Mesothelial cell of epicardium (in vitro differentiated cells): ENCODE data around the gene ARHGEF3. TPM values are rescaled to one million over a fixed set of nuclear protein-coding genes. Genes with fewer than 3 reads are reported as not detected.

Source experiments
- DNase-seq, 2 experiments: peaks; one replicate each; pipeline ENCODE4 v3.0.0; 2021; ENCODE audit warnings: low spot score in 2 of 2; ENCODE audit not compliant: unreplicated experiment in 2 of 2
- H3K27ac Mint-ChIP-seq: 2 replicates; pipeline ENCODE4 v1.8.0; 2021; ENCODE audit warnings: mixed read lengths
- H3K27me3 Mint-ChIP-seq: 2 replicates; pipeline ENCODE4 v1.8.0; 2021; ENCODE audit warnings: low read depth, mixed read lengths
- H3K36me3 Mint-ChIP-seq: 2 replicates; pipeline ENCODE4 v1.8.0; 2021; ENCODE audit warnings: mixed read lengths
- H3K4me1 Mint-ChIP-seq: 2 replicates; pipeline ENCODE4 v1.8.0; 2021; ENCODE audit warnings: mixed read lengths
- H3K4me3 Mint-ChIP-seq: 2 replicates; pipeline ENCODE4 v1.8.0; 2021; ENCODE audit warnings: mild to moderate bottlenecking, moderate library complexity, mixed read lengths
- H3K9me3 Mint-ChIP-seq: 2 replicates; pipeline ENCODE4 v1.8.0; 2021; ENCODE audit warnings: mixed read lengths
- total RNA-seq: library from RNA; stranded (reverse); gene quantifications from 3 replicates; pipeline ENCODE4 v1.2.1, GENCODE V29; 2021
- TF ChIP-seq, protein P1 (sequence below): fragments of 200-600 bp; sonication (generic); IDR thresholded peaks from one replicate; pipeline ENCODE4 v1.5.0; 2021; ENCODE audit warnings: antibody characterized with exemption; ENCODE audit not compliant: unreplicated experiment

Gene ARHGEF3
- total RNA-seq, 1 donor from 2014 or later = 29.0 TPM

- no peaks in the 10 kb centered on the region for H3K36me3 Mint-ChIP-seq
- H3K4me1 Mint-ChIP-seq = peaks cover 26% of the 10 kb centered on the region
- H3K4me3 Mint-ChIP-seq = no peak overlapping the region
- no peak for DNase-seq
- no peaks in the 10 kb centered on the region for H3K27me3 Mint-ChIP-seq
- no peaks in the 10 kb centered on the region for H3K9me3 Mint-ChIP-seq
- H3K27ac Mint-ChIP-seq = peak overlapping the region; percentile 64
- TF ChIP-seq, protein P1, sequence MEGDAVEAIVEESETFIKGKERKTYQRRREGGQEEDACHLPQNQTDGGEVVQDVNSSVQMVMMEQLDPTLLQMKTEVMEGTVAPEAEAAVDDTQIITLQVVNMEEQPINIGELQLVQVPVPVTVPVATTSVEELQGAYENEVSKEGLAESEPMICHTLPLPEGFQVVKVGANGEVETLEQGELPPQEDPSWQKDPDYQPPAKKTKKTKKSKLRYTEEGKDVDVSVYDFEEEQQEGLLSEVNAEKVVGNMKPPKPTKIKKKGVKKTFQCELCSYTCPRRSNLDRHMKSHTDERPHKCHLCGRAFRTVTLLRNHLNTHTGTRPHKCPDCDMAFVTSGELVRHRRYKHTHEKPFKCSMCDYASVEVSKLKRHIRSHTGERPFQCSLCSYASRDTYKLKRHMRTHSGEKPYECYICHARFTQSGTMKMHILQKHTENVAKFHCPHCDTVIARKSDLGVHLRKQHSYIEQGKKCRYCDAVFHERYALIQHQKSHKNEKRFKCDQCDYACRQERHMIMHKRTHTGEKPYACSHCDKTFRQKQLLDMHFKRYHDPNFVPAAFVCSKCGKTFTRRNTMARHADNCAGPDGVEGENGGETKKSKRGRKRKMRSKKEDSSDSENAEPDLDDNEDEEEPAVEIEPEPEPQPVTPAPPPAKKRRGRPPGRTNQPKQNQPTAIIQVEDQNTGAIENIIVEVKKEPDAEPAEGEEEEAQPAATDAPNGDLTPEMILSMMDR = no peak
Measured at GRCh38 chr3:56764904-56765547, 36.7 kb downstream of the ARHGEF3 start.

DNA sequence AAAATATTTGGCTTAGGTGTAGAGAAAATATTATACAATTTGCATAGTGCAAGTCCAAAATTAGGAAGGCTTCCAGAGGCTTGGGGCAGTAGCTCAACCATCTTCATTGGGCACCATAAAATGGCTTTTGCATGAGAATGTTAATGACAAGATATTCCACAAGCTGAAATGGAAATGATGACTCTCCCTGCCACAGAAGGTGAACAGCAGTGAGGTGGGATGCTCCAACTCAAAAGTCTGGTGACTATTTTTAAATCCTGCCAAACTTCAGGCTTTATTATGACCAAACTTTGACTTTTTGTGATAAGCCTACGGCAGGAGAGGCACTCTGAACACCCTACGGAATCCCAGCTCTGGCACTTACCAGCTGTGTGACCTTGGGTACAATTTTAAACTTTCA lies 37.6 kb downstream of the ARHGEF3 start:
- no peaks in the 10 kb centered on the region for H3K9me3 Mint-ChIP-seq
- DNase-seq = no peak
- H3K4me1 Mint-ChIP-seq = peaks cover 29% of the 10 kb centered on the region
- TF ChIP-seq, protein P1 = no peak
- H3K36me3 Mint-ChIP-seq = no peaks in the 10 kb centered on the region
- no peak overlapping the region for H3K4me3 Mint-ChIP-seq
- no peak overlapping the region for H3K27ac Mint-ChIP-seq
- no peaks in the 10 kb centered on the region for H3K27me3 Mint-ChIP-seq

- Mint-ChIP-seq H3K27ac (no peak overlapping the region), H3K4me3 (no peak overlapping the region), H3K27me3 (no peaks in the 10 kb centered on the region), H3K9me3 (no peaks in the 10 kb centered on the region), H3K4me1 (peaks cover 28% of the 10 kb centered on the region), H3K36me3 (no peaks in the 10 kb centered on the region)
- DNase-seq = no peak
- TF ChIP-seq, protein P1 = no peak
Measured at GRCh38 chr3:56763233-56763632, 38.5 kb downstream of the ARHGEF3 start.

GRCh38 chr3:56762718-56763117 lies 39.0 kb downstream of the ARHGEF3 start:
- TF ChIP-seq, protein P1 = no peak
- Mint-ChIP-seq H3K9me3 (no peaks in the 10 kb centered on the region), H3K36me3 (no peaks in the 10 kb centered on the region), H3K27me3 (no peaks in the 10 kb centered on the region), H3K27ac (no peak overlapping the region), H3K4me3 (no peak overlapping the region), H3K4me1 (peaks cover 28% of the 10 kb centered on the region)
- no peak for DNase-seq

GRCh38 chr3:56761887-56762651 lies 39.7 kb downstream of the ARHGEF3 start:
- H3K9me3 Mint-ChIP-seq = no peaks in the 10 kb centered on the region
- H3K27ac Mint-ChIP-seq = no peak overlapping the region
- H3K27me3 Mint-ChIP-seq = no peaks in the 10 kb centered on the region
- no peak for DNase-seq
- H3K4me1 Mint-ChIP-seq = peaks cover 28% of the 10 kb centered on the region
- H3K36me3 Mint-ChIP-seq = peaks cover 2% of the 10 kb centered on the region
- TF ChIP-seq, protein P1 = no peak
- no peak overlapping the region for H3K4me3 Mint-ChIP-seq
